ENCODE results near the gene CACNA2D3.

CACNA2D3 gene

GRCh38 chr3:54941690-54942362 lies 819.5 kb downstream of the CACNA2D3 start:
- no peak overlapping the region for H3K9ac ChIP-seq (ENCODE audit: low read depth, low read length, poor library complexity)
- no peaks in the 10 kb centered on the region for H3K27me3 ChIP-seq (ENCODE audit: control insufficient read depth in 3 of 3, insufficient read depth in 3 of 3, low read depth in 1 of 3, low read length in 3 of 3)
- H3K27ac ChIP-seq (replicated peaks; ENCODE audit: low read length), result no peak overlapping the region
- no peaks in the 10 kb centered on the region for H3K79me1 ChIP-seq (ENCODE audit: low read depth, low read length)
- no peak overlapping the region for H3K4me2 ChIP-seq (ENCODE audit: insufficient read depth, low read length, poor library complexity, severe bottlenecking)
- H3K18ac ChIP-seq (ENCODE audit: low read length), result no peak overlapping the region
- no peak overlapping the region for H3K14ac ChIP-seq (ENCODE audit: low read length)
- no peak overlapping the region for H4K91ac ChIP-seq (ENCODE audit: low read depth, low read length, poor library complexity)
- H3K4me1 ChIP-seq (ENCODE audit: control insufficient read depth in 2 of 2, insufficient read depth in 1 of 2, low read depth in 1 of 2, low read length in 2 of 2), result peaks cover 1 to 9% of the 10 kb centered on the region in 2 donors
- no peak overlapping the region for H4K8ac ChIP-seq (ENCODE audit: low read depth, low read length)
- DNase-seq (ENCODE audit: low spot score), result no peak
- H2AFZ ChIP-seq (ENCODE audit: low read length), result no peak overlapping the region
- H2AK5ac ChIP-seq (ENCODE audit: low read depth, low read length), result no peak overlapping the region
- no peaks in the 10 kb centered on the region for H3K36me3 ChIP-seq (replicated peaks in 1 of 2; ENCODE audit: control insufficient read depth in 2 of 2, insufficient read depth in 2 of 2, low read length in 2 of 2)
- no peak overlapping the region for H2BK120ac ChIP-seq (ENCODE audit: low read depth, low read length)
- no peak overlapping the region for H2BK12ac ChIP-seq (ENCODE audit: low read length)
- no peak overlapping the region for H2BK15ac ChIP-seq (ENCODE audit: low read length)
- H3K9me3 ChIP-seq (replicated peaks in 1 of 2; ENCODE audit: control insufficient read depth in 2 of 2, insufficient read depth in 1 of 2, low read depth in 1 of 2, low read length in 2 of 2), result no peaks in the 10 kb centered on the region
- no peak overlapping the region for H3K23ac ChIP-seq (ENCODE audit: low read depth, low read length, poor library complexity)
- no peak overlapping the region for H3K4me3 ChIP-seq (ENCODE audit: low read length in 2 of 2)
- H2BK5ac ChIP-seq (ENCODE audit: low read length), result no peak overlapping the region
- no peak overlapping the region for H3K4ac ChIP-seq (ENCODE audit: low read length)
- no CpG with 5 or more reads among the region's 7 CpGs for WGBS, 2 donors (ENCODE audit: extremely low coverage in 2 of 2, insufficient read length in 2 of 2, insufficient replicate concordance in 1 of 2)

- H3K79me1 ChIP-seq (ENCODE audit: low read depth, low read length), result no peaks in the 10 kb centered on the region
- H2AK5ac ChIP-seq (ENCODE audit: low read depth, low read length), result no peak overlapping the region
- peaks cover 10 to 11% of the 10 kb centered on the region in 2 donors for H3K4me1 ChIP-seq (ENCODE audit: control insufficient read depth in 2 of 2, insufficient read depth in 1 of 2, low read depth in 1 of 2, low read length in 2 of 2)
- no peaks in the 10 kb centered on the region for H3K36me3 ChIP-seq (replicated peaks in 1 of 2; ENCODE audit: control insufficient read depth in 2 of 2, insufficient read depth in 2 of 2, low read length in 2 of 2)
- no peak overlapping the region for H3K9ac ChIP-seq (ENCODE audit: low read depth, low read length, poor library complexity)
- H4K8ac ChIP-seq (ENCODE audit: low read depth, low read length), result no peak overlapping the region
- no peak overlapping the region for H3K14ac ChIP-seq (ENCODE audit: low read length)
- WGBS, 2 donors (ENCODE audit: extremely low coverage in 2 of 2, insufficient read length in 2 of 2, insufficient replicate concordance in 1 of 2), result no CpG with 5 or more reads among the region's 4 CpGs
- DNase-seq (ENCODE audit: low spot score), result no peak
- no peak overlapping the region for H3K4ac ChIP-seq (ENCODE audit: low read length)
- H4K91ac ChIP-seq (ENCODE audit: low read depth, low read length, poor library complexity), result no peak overlapping the region
- H3K27ac ChIP-seq (replicated peaks; ENCODE audit: low read length), result no peak overlapping the region
- no peak overlapping the region for H2BK12ac ChIP-seq (ENCODE audit: low read length)
- H3K4me3 ChIP-seq (ENCODE audit: low read length in 2 of 2), result no peak overlapping the region
- H2BK120ac ChIP-seq (ENCODE audit: low read depth, low read length), result no peak overlapping the region
- no peak overlapping the region for H3K18ac ChIP-seq (ENCODE audit: low read length)
- H2AFZ ChIP-seq (ENCODE audit: low read length), result no peak overlapping the region
- no peak overlapping the region for H2BK15ac ChIP-seq (ENCODE audit: low read length)
- no peaks in the 10 kb centered on the region for H3K27me3 ChIP-seq (ENCODE audit: control insufficient read depth in 3 of 3, insufficient read depth in 3 of 3, low read depth in 1 of 3, low read length in 3 of 3)
- no peak overlapping the region for H2BK5ac ChIP-seq (ENCODE audit: low read length)
- no peak overlapping the region for H3K4me2 ChIP-seq (ENCODE audit: insufficient read depth, low read length, poor library complexity, severe bottlenecking)
- H3K23ac ChIP-seq (ENCODE audit: low read depth, low read length, poor library complexity), result no peak overlapping the region
- H3K9me3 ChIP-seq (replicated peaks in 1 of 2; ENCODE audit: control insufficient read depth in 2 of 2, insufficient read depth in 1 of 2, low read depth in 1 of 2, low read length in 2 of 2), result no peaks in the 10 kb centered on the region
Observed at GRCh38 chr3:54949491-54950044, 827.2 kb downstream of the CACNA2D3 start.

DNA sequence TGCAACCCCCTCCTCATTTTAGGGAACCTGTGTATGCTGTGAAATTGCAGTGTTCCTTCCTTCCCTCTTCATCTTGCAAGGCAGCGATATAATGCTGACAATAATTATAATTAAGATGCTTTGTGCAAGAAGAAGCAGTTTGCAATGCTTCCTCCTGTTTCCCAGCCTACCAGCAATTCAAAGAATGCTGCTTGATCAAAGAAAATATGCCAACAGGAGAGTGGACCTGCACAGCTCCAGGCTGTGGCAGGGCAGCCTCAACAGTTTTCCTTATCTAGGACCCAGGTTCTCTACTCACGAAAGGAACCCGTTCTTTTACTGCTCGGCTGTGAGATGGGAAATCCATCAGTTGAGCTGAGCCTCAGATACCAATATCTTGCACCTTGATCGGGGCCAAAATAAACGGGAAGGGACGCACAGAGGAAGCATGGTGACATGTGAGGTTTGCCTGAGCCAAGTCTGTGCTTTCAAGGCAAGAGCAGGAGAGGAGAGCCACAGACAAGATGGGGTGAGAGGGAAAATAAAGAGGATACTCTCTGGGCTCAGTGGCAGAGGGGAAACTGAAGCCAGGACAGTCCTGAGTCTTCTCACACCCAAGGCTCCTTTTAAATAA lies 828.1 kb downstream of the CACNA2D3 start:
- H2BK120ac ChIP-seq (ENCODE audit: low read depth, low read length), result no peak overlapping the region
- peaks cover 10 to 12% of the 10 kb centered on the region in 2 donors for H3K4me1 ChIP-seq (ENCODE audit: control insufficient read depth in 2 of 2, insufficient read depth in 1 of 2, low read depth in 1 of 2, low read length in 2 of 2)
- H3K23ac ChIP-seq (ENCODE audit: low read depth, low read length, poor library complexity), result no peak overlapping the region
- no peaks in the 10 kb centered on the region for H3K79me1 ChIP-seq (ENCODE audit: low read depth, low read length)
- no peak overlapping the region for H2BK12ac ChIP-seq (ENCODE audit: low read length)
- no peak overlapping the region for H3K18ac ChIP-seq (ENCODE audit: low read length)
- no peak overlapping the region for H3K4me2 ChIP-seq (ENCODE audit: insufficient read depth, low read length, poor library complexity, severe bottlenecking)
- H3K9me3 ChIP-seq (replicated peaks in 1 of 2; ENCODE audit: control insufficient read depth in 2 of 2, insufficient read depth in 1 of 2, low read depth in 1 of 2, low read length in 2 of 2), result no peaks in the 10 kb centered on the region
- H2AK5ac ChIP-seq (ENCODE audit: low read depth, low read length), result no peak overlapping the region
- H4K8ac ChIP-seq (ENCODE audit: low read depth, low read length), result no peak overlapping the region
- no CpG with 5 or more reads among the region's 7 CpGs for WGBS, 2 donors (ENCODE audit: extremely low coverage in 2 of 2, insufficient read length in 2 of 2, insufficient replicate concordance in 1 of 2)
- H3K36me3 ChIP-seq (replicated peaks in 1 of 2; ENCODE audit: control insufficient read depth in 2 of 2, insufficient read depth in 2 of 2, low read length in 2 of 2), result no peaks in the 10 kb centered on the region
- H4K91ac ChIP-seq (ENCODE audit: low read depth, low read length, poor library complexity), result no peak overlapping the region
- no peaks in the 10 kb centered on the region for H3K27me3 ChIP-seq (ENCODE audit: control insufficient read depth in 3 of 3, insufficient read depth in 3 of 3, low read depth in 1 of 3, low read length in 3 of 3)
- no peak for DNase-seq (ENCODE audit: low spot score)
- peak overlapping the region; percentile 24 for H3K9ac ChIP-seq (ENCODE audit: low read depth, low read length, poor library complexity)
- no peak overlapping the region for H3K4me3 ChIP-seq (ENCODE audit: low read length in 2 of 2)
- no peak overlapping the region for H2BK5ac ChIP-seq (ENCODE audit: low read length)
- H2AFZ ChIP-seq (ENCODE audit: low read length), result no peak overlapping the region
- H2BK15ac ChIP-seq (ENCODE audit: low read length), result no peak overlapping the region
- no peak overlapping the region for H3K27ac ChIP-seq (replicated peaks; ENCODE audit: low read length)
- H3K4ac ChIP-seq (ENCODE audit: low read length), result no peak overlapping the region
- H3K14ac ChIP-seq (ENCODE audit: low read length), result no peak overlapping the region

- Histone ChIP-seq H3K14ac (ENCODE audit: low read length) (no peak overlapping the region), H3K9me3 (replicated peaks in 1 of 2; ENCODE audit: control insufficient read depth in 2 of 2, insufficient read depth in 1 of 2, low read depth in 1 of 2, low read length in 2 of 2) (no peaks in the 10 kb centered on the region), H3K4me1 (ENCODE audit: control insufficient read depth in 2 of 2, insufficient read depth in 1 of 2, low read depth in 1 of 2, low read length in 2 of 2) (peaks cover 10 to 12% of the 10 kb centered on the region in 2 donors), H3K79me1 (ENCODE audit: low read depth, low read length) (no peaks in the 10 kb centered on the region), H2AFZ (ENCODE audit: low read length) (no peak overlapping the region), H2AK5ac (ENCODE audit: low read depth, low read length) (no peak overlapping the region), H2BK15ac (ENCODE audit: low read length) (no peak overlapping the region), H4K8ac (ENCODE audit: low read depth, low read length) (no peak overlapping the region), H3K4me2 (ENCODE audit: insufficient read depth, low read length, poor library complexity, severe bottlenecking) (no peak overlapping the region), H3K18ac (ENCODE audit: low read length) (no peak overlapping the region), H3K4me3 (ENCODE audit: low read length in 2 of 2) (no peak overlapping the region), H2BK5ac (ENCODE audit: low read length) (no peak overlapping the region), H3K23ac (ENCODE audit: low read depth, low read length, poor library complexity) (no peak overlapping the region), H3K4ac (ENCODE audit: low read length) (no peak overlapping the region), H2BK120ac (ENCODE audit: low read depth, low read length) (no peak overlapping the region), H3K9ac (ENCODE audit: low read depth, low read length, poor library complexity) (no peak overlapping the region), H3K27me3 (ENCODE audit: control insufficient read depth in 3 of 3, insufficient read depth in 3 of 3, low read depth in 1 of 3, low read length in 3 of 3) (no peaks in the 10 kb centered on the region), H2BK12ac (ENCODE audit: low read length) (no peak overlapping the region), H3K36me3 (replicated peaks in 1 of 2; ENCODE audit: control insufficient read depth in 2 of 2, insufficient read depth in 2 of 2, low read length in 2 of 2) (no peaks in the 10 kb centered on the region), H3K27ac (replicated peaks; ENCODE audit: low read length) (no peak overlapping the region), H4K91ac (ENCODE audit: low read depth, low read length, poor library complexity) (no peak overlapping the region)
- WGBS, 2 donors (ENCODE audit: extremely low coverage in 2 of 2, insufficient read length in 2 of 2, insufficient replicate concordance in 1 of 2), result no CpG with 5 or more reads among the region's 8 CpGs
- peak; percentile 36 for DNase-seq (ENCODE audit: low spot score)
Observed at GRCh38 chr3:54951405-54951804, 829.1 kb downstream of the CACNA2D3 start.

Measured in neuronal stem cell (in vitro differentiated cells).